Loucy (cell line): ENCODE measurements around the gene CCDC122.

Source experiments
- EZH2phosphoT487 ChIP-seq: fragments of 200-600 bp; IDR thresholded peaks from 2 replicates; pipeline ENCODE4 v1.6.1; 2018; ENCODE audit warnings: antibody characterized with exemption, mild to moderate bottlenecking, moderate library complexity, borderline replicate concordance
- TF ChIP-seq, protein P1 (sequence below): fragments of 200-600 bp; sonication (generic); conservative IDR thresholded peaks from 2 replicates; pipeline ENCODE4 v1.5.1; 2014; ENCODE audit warnings: mild to moderate bottlenecking, antibody characterized with exemption, low read length

DNA sequence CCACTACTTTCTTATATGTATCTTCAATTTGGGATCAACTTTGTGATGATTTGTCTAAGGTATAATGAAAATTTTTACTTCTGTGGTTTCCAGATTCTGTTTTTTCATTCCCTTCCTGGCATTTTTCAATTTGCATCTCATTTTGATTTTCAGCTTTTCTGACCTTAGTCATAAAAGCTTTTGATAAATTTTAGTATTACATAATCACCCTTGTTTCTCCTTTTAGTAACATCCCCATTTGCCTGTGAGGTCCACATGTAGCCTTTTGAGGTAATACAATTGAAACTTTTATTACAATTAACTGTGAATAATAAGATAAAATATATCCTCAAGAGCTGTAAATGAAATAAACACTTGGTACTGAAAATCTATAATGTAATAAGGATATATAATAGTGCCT, 31.3 kb upstream of the CCDC122 start:
- TF ChIP-seq, protein P1, sequence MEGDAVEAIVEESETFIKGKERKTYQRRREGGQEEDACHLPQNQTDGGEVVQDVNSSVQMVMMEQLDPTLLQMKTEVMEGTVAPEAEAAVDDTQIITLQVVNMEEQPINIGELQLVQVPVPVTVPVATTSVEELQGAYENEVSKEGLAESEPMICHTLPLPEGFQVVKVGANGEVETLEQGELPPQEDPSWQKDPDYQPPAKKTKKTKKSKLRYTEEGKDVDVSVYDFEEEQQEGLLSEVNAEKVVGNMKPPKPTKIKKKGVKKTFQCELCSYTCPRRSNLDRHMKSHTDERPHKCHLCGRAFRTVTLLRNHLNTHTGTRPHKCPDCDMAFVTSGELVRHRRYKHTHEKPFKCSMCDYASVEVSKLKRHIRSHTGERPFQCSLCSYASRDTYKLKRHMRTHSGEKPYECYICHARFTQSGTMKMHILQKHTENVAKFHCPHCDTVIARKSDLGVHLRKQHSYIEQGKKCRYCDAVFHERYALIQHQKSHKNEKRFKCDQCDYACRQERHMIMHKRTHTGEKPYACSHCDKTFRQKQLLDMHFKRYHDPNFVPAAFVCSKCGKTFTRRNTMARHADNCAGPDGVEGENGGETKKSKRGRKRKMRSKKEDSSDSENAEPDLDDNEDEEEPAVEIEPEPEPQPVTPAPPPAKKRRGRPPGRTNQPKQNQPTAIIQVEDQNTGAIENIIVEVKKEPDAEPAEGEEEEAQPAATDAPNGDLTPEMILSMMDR: no peak
- TF ChIP-seq EZH2phosphoT487: no peak
